ENCODE results near the gene OR9A2. TPM values are rescaled to one million over a fixed set of nuclear protein-coding genes. Genes with fewer than 3 reads are reported as not detected.
"Not testable (repeated sequence)": the region's sequence is repeated elsewhere in the genome, so short reads cannot be mapped to it uniquely, and the experiment has no call there.

Gene OR9A2
- total and polyA plus RNA-seq, 10 of the 15 experiments (the other 5 are each of a cell fraction or from before 2014, with no cell fraction given), result not detected

GRCh38 chr7:142984297-142984696 is 42.6 kb downstream of the OR9A2 start (continued):
- TF ChIP-seq ZNF217 (IDR thresholded peaks at IDR 0.05) (no peak), PAX5 (IDR thresholded peaks at IDR 0.05; ENCODE audit: borderline replicate concordance, low read depth, low read length) (no peak)

DNA sequence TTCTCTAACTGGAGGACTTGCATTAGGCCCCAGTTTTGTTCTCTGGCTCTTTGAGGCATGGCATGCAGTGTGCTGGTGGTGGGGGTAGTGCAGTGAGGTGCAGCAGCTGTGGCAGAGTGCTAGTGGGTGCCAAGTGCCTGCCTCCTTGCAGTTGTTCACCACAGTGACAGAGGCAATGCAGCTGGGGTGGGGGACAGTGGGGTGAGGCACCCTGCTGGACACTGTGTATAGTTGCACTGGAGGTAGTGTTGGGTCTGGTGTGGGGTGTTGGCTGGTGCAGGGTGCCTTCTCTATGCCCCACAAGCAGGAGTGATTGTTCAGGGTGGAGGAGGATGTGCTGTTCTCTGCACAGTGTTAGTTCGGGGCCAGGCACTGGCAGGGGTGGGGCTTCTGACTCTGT is 43.1 kb downstream of the OR9A2 start:
- ATAC-seq (peak; percentile 26; the same call in 1 of the 3 replicates), DNase-seq (ENCODE audit: low read depth, low spot score) (no peak), FAIRE-seq (no peak)
- no peak for TF ChIP-seq MTA3 (IDR thresholded peaks at IDR 0.05; ENCODE audit: borderline replicate concordance, low read length)
- TF ChIP-seq LARP7 (IDR thresholded peaks at IDR 0.05), result no peak
- TF ChIP-seq FOXM1 (IDR thresholded peaks at IDR 0.05; ENCODE audit: low read depth, low read length), result no peak
- TF ChIP-seq, protein P1, sequence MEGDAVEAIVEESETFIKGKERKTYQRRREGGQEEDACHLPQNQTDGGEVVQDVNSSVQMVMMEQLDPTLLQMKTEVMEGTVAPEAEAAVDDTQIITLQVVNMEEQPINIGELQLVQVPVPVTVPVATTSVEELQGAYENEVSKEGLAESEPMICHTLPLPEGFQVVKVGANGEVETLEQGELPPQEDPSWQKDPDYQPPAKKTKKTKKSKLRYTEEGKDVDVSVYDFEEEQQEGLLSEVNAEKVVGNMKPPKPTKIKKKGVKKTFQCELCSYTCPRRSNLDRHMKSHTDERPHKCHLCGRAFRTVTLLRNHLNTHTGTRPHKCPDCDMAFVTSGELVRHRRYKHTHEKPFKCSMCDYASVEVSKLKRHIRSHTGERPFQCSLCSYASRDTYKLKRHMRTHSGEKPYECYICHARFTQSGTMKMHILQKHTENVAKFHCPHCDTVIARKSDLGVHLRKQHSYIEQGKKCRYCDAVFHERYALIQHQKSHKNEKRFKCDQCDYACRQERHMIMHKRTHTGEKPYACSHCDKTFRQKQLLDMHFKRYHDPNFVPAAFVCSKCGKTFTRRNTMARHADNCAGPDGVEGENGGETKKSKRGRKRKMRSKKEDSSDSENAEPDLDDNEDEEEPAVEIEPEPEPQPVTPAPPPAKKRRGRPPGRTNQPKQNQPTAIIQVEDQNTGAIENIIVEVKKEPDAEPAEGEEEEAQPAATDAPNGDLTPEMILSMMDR (IDR thresholded peaks at IDR 0.05 in 2 of 3, conservative IDR thresholded peaks at IDR 0.05 in 1 of 3; ENCODE audit: control insufficient read depth in 2 of 3, extremely low read depth in 1 of 3, insufficient read depth in 1 of 3, low read depth in 3 of 3, low read length in 3 of 3), result no peak
- TF ChIP-seq RCOR1 (conservative IDR thresholded peaks at IDR 0.05; ENCODE audit: low read depth, low read length), result no peak
- no peak for TF ChIP-seq RB1 (IDR thresholded peaks at IDR 0.05; ENCODE audit: borderline replicate concordance)
- no peak for TF ChIP-seq BCL11A (IDR thresholded peaks at IDR 0.05; ENCODE audit: low read depth, low read length)
- TF ChIP-seq, protein P2, sequence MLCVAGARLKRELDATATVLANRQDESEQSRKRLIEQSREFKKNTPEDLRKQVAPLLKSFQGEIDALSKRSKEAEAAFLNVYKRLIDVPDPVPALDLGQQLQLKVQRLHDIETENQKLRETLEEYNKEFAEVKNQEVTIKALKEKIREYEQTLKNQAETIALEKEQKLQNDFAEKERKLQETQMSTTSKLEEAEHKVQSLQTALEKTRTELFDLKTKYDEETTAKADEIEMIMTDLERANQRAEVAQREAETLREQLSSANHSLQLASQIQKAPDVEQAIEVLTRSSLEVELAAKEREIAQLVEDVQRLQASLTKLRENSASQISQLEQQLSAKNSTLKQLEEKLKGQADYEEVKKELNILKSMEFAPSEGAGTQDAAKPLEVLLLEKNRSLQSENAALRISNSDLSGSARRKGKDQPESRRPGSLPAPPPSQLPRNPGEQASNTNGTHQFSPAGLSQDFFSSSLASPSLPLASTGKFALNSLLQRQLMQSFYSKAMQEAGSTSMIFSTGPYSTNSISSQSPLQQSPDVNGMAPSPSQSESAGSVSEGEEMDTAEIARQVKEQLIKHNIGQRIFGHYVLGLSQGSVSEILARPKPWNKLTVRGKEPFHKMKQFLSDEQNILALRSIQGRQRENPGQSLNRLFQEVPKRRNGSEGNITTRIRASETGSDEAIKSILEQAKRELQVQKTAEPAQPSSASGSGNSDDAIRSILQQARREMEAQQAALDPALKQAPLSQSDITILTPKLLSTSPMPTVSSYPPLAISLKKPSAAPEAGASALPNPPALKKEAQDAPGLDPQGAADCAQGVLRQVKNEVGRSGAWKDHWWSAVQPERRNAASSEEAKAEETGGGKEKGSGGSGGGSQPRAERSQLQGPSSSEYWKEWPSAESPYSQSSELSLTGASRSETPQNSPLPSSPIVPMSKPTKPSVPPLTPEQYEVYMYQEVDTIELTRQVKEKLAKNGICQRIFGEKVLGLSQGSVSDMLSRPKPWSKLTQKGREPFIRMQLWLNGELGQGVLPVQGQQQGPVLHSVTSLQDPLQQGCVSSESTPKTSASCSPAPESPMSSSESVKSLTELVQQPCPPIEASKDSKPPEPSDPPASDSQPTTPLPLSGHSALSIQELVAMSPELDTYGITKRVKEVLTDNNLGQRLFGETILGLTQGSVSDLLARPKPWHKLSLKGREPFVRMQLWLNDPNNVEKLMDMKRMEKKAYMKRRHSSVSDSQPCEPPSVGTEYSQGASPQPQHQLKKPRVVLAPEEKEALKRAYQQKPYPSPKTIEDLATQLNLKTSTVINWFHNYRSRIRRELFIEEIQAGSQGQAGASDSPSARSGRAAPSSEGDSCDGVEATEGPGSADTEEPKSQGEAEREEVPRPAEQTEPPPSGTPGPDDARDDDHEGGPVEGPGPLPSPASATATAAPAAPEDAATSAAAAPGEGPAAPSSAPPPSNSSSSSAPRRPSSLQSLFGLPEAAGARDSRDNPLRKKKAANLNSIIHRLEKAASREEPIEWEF (IDR thresholded peaks at IDR 0.05; ENCODE audit: insufficient replicate concordance, low read depth, low read length), result no peak
- Histone ChIP-seq H3K4me1 (ENCODE audit: control insufficient read depth, insufficient read depth, low read length) (no peaks in the 10 kb centered on the region), H3K27ac (ENCODE audit: control insufficient read depth, insufficient read depth) (no peak overlapping the region), H3K79me2 (ENCODE audit: control insufficient read depth, insufficient read depth, low read length) (no peaks in the 10 kb centered on the region), H3K27me3 (replicated peaks in 1 of 2; ENCODE audit: control insufficient read depth in 2 of 2, insufficient read depth in 2 of 2, low read length in 1 of 2) (no peaks in the 10 kb centered on the region), H4K20me1 (ENCODE audit: control insufficient read depth, insufficient read depth) (no peaks in the 10 kb centered on the region), H3K4me2 (ENCODE audit: control insufficient read depth, insufficient read depth) (no peak overlapping the region), H3K9ac (ENCODE audit: control insufficient read depth, insufficient read depth, low read length) (no peak overlapping the region), H2AFZ (ENCODE audit: control insufficient read depth, low read depth, low read length) (no peak overlapping the region), H3K36me3 (ENCODE audit: control insufficient read depth in 2 of 2, insufficient read depth in 2 of 2, low read length in 1 of 2) (no peaks in the 10 kb centered on the region), H3K4me3 (no peak overlapping the region), H3K9me3 (replicated peaks; ENCODE audit: control insufficient read depth, insufficient read depth, low read length) (no peaks in the 10 kb centered on the region)
- ChIA-PET RAD21 (ENCODE audit: unreplicated experiment) (interaction anchor here (0.6 kb wide), 1 partner anchor 125 kb away, joined by 4 read pairs; no protein-coding TSS in a partner anchor), SMC1A (ENCODE audit: uncharacterized antibody, unreplicated experiment) (interaction anchor here (0.6 kb wide), 1 partner anchor 8 kb away, joined by 3 read pairs; no protein-coding TSS in a partner anchor), POLR2A (no interaction called here), CTCF (interaction anchor here (0.5 to 2.1 kb wide), 4 partner anchors 16 to 397 kb away, joined by 3 to 5 read pairs (median 3); no protein-coding TSS in a partner anchor)
- WGBS (ENCODE audit: insufficient coverage, insufficient replicate concordance, low lambda C conversion rate, missing lambda C conversion rate), result 0% methylated on average over 1 of the region's 1 CpG
- intact Hi-C loops (cut with micrococcal nuclease; ENCODE audit: unreplicated experiment), result no loop called here
- BruUV-seq (replicated peaks), result no TSS peak
- in situ Hi-C loops (cut with MboI), result no loop called here

DNA sequence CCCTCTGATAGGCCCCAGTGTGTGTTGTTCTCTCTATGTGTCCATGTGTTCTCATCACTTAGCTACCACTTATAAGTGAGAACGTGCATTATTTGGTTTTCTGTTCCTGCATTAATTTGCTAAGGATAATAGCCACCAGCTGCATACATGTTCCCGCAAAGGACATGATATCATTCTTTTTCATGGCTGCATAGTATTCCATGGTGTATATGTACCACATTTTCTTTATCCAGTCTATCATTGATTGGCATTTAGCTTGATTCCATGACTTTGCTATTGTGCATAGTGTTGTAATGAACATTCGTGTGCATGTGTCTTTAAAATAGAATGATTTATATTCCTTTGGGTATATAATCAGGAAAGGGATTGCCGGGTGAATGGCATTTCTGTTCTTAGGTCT is 48.5 kb downstream of the OR9A2 start:
- RAD21 ChIA-PET (ENCODE audit: unreplicated experiment); in situ Hi-C loops (cut with MboI); H3K4me3 ChIP-seq; H3K9me3 ChIP-seq (replicated peaks; ENCODE audit: control insufficient read depth, insufficient read depth, low read length); H3K27ac ChIP-seq (ENCODE audit: control insufficient read depth, insufficient read depth); H4K20me1 ChIP-seq (ENCODE audit: control insufficient read depth, insufficient read depth); H3K36me3 ChIP-seq (ENCODE audit: control insufficient read depth in 2 of 2, insufficient read depth in 2 of 2, low read length in 1 of 2); SMC1A ChIA-PET (ENCODE audit: uncharacterized antibody, unreplicated experiment); DNase-seq (ENCODE audit: low read depth, low spot score); H3K4me1 ChIP-seq (ENCODE audit: control insufficient read depth, insufficient read depth, low read length); H2AFZ ChIP-seq (ENCODE audit: control insufficient read depth, low read depth, low read length); H3K79me2 ChIP-seq (ENCODE audit: control insufficient read depth, insufficient read depth, low read length); FAIRE-seq; BruUV-seq (replicated peaks); intact Hi-C loops (cut with micrococcal nuclease; ENCODE audit: unreplicated experiment); H3K9ac ChIP-seq (ENCODE audit: control insufficient read depth, insufficient read depth, low read length); H3K27me3 ChIP-seq (replicated peaks in 1 of 2; ENCODE audit: control insufficient read depth in 2 of 2, insufficient read depth in 2 of 2, low read length in 1 of 2); CTCF ChIA-PET; POLR2A ChIA-PET; ATAC-seq; H3K4me2 ChIP-seq (ENCODE audit: control insufficient read depth, insufficient read depth): not testable (repeated sequence)
- WGBS (ENCODE audit: insufficient coverage, insufficient replicate concordance, low lambda C conversion rate, missing lambda C conversion rate), result 42% methylated on average over 4 of the region's 4 CpGs
